Stimulated activated CD4-positive, alpha-beta T cell treated with anti-CD3 and anti-CD28 coated beads, Interleukin-2, amount 100 ng/mL, for 4 hours (primary cell): ENCODE results near the gene HOXD1.

Source experiments
- DNase-seq: peaks from one replicate; pipeline ENCODE4 v3.0.0-alpha.2; 2020; ENCODE audit warnings: low read depth

The HOXD1 gene

DNA sequence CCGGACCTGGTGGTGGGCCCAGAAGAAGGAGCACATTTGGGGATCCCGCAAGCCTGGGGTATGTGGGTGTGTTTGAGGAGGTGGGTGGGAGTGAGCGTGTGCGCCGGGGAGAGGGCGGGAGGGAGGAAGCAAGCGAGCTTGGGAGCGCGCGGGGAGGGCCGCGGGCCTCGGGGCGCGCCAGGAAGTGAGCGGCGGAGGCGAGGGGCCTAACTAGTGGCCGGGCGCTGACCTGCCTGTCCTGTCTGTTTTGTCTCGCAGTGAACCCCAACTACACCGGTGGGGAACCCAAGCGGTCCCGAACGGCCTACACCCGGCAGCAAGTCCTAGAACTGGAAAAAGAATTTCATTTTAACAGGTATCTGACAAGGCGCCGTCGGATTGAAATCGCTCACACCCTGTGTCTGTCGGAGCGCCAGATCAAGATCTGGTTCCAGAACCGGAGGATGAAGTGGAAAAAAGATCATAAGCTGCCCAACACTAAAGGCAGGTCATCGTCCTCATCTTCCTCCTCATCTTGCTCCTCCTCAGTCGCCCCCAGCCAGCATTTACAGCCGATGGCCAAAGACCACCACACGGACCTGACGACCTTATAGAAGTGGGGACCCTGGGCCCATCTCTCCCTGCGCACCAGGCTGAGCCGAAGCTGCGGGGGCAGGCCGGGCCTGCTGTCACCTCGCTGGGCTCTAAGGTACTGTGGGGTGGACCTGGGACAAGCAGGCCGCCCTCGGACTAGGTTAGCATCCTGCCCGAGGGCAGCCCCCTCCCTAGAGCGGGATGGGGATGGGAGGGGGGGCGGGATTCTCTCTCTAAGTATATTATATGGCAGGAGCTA is 35.9 kb upstream of the HOXD1 start:
- no peak for DNase-seq

DNA sequence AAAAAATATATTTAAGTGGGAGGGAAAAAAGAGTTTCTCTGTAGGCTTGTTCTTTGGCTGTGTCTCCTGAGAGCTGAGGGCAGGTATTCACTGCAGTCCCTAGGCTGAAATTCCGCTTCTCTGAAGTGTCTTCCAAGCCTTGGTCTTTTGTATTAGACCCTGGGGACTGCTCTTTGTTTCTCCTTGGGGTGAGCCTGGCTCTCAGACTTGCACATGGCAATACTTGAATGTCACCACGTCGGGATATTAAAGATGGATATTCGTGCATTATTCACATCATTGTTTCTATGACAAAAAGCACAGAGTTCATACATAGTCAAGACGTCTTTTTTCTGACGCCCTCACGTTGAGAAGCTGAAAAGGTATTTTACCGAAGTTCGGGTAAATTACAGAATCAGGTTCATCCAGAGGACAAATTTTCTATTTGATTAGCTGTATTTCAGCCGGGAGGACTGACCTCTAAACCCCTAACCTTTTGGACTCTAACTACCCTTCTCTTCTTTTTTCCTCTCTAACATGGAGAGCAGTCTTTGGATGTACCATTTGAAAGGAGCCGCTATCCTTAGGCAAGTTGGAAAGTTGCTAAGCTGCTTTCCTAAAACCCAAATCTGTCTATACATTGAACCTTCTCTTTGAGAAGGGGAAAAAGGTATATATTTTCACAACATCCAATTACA is 33.8 kb upstream of the HOXD1 start:
- no peak for DNase-seq

DNA sequence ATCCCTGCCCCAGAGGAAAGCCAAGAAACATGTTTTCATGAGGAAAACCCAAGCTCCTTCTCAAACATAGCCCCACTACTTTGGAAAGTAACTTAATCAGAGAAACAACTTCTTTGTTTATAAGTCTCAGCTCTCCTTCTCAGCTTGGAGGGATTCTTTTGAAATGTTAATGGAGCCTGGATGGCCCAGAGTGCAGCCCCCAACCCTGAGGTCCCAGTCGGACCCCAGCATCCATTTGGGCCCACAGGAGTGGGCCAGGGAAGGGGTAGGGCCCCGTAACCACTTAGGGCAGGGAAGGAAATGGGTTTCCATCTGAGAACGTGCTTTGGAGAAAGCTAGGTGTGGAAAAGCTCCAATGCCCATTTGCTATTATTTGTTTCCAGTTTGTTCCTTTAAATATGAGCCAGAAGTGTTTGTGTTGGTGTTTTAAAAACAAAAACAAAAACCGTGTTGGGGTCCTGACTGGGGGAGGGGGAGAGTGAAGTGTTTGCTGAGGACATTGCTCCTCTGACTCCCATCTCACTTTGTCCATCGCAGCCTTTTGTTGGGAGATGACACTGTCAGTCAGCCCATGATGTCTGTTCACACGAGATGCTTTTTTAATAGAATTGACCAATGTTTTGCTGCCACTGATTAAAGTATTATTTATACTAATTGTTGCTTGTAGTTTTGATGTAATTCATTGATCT is 33.0 kb upstream of the HOXD1 start:
- no peak for DNase-seq

DNA sequence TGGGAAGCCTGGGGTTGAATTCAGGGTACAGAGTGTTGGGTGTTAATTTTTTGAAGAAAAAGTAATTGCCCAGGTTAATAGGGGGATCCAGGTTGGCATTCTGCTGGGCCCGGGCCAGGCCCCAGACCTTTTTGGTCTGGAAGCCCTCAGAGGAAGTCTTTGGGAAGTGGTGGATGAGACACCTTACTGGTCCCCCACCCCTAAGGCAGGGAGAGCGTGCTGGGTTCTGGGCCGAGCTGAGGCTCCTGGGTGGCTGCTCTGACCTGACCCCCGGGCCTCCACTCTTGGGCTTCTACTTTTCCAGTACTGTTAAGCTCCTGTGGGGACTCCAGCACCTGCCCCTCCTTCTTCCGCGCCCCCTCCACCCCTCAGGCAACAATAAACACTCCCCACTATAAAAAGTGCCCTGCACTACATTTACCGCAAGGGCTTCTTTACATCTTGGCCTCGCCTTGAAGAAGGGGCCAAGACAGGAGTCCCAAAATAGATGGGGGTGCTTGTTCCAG is 32.1 kb upstream of the HOXD1 start:
- no peak for DNase-seq

DNA sequence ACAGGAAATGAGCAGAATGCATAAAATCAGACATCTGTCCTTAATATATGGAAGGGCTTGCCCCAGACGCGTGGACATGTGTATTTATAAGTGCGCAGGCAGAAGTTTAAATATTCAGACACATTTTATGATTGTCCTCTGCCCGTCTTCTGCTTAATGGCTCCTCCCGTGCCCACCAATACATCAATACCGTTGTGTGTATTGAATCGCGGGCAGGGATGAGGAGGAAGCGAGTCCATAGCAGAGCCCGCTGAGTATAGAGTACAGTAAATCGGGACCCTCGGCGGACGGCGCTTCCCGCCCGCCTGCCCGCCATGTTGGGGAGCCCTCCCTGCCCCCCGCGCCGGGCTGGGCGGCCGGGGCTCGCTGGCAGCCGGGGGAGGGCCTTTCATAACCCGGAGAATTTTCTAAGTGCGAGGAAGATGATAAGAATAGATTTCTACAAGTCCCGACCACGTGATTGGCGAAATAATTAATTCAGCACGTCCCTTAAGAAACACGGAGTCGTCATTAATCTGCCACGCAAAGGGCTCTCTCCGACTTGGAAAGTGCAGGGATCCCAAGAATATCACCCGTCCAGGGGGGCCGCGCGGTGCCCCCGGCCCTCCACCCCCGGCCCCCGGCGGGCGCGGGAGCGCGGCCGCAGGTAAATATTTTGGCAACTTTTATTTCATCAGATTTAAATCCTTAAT is 31.5 kb upstream of the HOXD1 start, which contains the start of gene HOXD3:
Gene HOXD3, plus strand, starts transcription at position 501 of the 692 bp plus-strand sequence. CDS start 11,808 bp downstream, outside the sequence.
- DNase-seq: no peak

DNA sequence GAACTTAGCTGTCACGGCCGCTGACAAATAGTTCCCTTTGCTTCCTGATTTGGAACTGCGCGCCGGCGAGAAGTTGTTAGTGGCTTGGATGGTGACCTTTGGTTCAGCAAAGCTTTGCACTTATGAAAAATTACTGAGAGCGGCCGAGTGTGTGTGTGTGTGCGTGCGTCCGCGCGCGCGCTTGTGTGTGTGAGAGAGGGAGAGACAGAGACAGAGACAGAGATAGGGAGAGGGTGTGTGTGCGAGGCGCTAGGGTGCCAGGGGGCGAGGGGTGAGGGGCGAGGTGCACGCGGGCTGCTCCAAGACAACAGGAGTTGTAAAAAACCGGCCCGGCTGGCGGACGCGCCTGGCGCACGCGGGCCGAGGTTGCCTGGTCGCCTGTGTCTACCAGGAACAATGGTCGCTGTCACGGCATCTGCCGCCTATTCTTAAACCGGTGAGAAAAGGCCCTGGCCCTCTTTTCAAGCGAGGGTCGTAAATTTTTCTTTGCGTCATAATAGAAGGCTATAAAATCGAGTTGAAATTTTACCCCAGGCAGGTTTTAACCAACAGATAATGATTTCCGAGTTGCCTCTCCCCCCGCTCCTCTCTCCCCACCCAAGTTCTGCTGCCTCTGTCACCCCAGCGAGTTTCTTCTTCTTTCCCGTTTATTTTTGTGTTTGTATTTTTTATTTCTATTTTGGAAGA is 30.8 kb upstream of the HOXD1 start:
- no peak for DNase-seq

DNA sequence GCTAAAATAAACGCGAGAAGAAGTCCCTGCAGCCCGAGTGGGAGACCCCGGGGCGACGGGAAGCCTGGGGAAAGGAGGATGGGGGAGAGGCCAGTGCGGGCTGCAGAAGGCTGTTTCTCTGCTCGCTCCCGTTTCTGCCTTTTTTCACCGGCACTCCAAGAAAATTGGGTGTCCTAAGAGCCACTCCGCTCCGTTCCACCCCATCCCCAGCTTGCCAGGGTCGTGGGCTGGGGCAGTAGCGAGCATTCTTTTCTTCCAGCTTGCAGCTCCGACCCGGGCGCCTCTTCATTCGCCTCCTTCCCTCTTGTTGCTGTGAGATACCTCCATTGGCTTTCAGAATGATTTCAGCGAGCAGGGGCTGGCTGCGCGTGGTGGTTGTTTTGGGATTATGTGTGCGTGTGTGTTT is 30.3 kb upstream of the HOXD1 start:
- no peak for DNase-seq

DNA sequence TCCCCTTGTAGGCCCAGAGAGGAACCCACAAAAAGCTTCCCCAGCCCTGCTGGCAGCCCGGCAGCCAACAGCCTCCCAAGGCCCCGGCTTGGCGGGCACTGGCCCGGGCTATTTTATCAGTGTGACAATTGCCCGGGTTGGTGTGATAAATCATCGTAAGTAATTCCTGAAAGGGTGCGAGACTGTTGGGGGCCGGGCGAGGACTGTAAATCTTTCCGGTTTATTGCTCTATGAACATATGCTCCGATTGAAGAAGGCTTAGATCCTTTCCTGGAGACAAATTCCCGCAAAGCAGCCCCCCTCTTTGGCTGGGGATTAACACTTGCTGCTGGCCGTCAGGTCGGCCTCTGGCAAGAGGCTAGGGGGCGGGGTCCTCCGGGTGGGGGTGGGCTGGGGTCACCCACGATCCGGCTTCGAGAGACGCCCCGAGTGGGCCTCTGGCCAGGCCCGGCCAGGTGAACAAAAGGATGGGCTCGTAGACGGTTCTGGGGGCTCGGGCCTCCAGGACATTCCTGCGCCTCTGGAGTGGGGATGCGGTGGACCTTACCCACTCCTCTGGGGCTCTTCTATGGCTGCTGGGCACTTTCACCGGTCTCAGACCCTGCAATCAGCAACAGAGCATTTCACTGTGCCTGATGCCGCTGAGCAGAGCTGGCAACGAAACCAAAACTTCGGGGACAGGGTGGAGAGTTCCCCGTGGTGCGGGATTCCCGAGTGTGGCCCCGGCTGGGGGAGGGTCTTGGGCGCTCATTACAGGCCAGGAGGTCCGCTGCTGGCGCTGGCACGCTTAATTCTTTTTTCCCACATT is 29.4 kb upstream of the HOXD1 start:
- DNase-seq: no peak

DNA sequence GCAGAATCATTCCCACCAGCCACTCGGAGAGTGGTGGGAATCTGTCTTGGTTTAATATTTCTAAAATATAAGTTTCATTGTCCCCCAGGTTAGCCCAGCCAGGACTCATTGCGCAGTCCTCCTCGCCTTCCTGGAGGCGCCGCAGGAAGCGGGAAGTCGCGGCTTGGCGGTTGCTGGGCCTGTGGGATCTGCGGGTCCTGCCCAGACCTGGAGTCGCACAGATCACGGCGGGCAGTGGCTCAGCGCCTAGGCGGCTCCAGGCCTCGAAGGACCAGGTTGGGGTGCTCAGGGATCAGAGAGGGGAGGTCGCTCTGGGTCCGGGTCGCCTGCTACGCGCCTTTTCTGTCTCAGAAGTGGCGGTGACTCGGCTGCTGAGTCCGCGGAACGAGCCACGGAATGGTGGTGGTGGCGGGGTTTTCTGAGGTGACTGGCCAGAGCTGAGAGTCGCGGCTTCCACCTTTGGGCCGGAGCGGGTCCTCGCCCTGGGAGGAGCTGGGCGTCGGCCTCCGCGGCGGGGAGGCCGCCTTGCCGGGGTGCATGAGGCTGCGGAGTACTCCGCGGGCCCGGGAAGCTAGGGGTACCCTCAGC is 28.7 kb upstream of the HOXD1 start:
- DNase-seq: no peak

DNA sequence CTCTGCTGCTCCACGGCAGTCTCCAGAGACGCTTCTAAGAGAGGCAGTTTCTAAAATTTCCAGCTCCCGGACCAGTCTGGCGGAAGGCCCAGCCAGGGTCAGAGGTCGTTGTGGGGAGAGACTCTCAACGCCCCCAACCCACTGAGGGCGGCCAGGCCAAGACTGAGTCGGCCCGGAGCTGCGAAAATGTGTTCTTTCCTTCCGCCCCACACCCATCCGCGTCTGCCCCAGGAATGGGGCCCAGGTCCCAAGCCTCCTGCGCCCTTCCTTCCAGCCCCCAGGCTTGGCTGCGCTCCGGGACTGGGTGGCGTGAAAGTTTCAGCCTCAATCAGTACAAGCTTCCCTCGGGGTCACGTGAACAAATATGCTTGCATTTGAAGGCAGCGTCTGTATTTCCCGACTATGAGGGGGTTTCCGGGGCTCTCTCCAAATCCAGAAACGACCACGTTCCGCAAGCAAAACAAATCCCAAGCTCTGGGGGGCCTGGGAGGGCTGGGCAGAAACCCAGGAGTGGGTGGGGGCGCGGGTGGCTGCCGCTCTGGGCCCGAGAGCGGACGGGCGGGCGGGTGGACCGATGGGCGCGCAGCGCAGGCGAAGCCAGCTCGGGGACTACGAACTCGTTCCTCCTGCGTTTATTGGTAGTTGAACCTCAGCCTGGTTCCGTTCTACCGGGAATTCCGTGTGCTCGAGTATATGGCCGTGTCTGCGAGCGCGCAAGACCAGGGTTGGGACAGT is 28.1 kb upstream of the HOXD1 start:
- DNase-seq: no peak

DNA sequence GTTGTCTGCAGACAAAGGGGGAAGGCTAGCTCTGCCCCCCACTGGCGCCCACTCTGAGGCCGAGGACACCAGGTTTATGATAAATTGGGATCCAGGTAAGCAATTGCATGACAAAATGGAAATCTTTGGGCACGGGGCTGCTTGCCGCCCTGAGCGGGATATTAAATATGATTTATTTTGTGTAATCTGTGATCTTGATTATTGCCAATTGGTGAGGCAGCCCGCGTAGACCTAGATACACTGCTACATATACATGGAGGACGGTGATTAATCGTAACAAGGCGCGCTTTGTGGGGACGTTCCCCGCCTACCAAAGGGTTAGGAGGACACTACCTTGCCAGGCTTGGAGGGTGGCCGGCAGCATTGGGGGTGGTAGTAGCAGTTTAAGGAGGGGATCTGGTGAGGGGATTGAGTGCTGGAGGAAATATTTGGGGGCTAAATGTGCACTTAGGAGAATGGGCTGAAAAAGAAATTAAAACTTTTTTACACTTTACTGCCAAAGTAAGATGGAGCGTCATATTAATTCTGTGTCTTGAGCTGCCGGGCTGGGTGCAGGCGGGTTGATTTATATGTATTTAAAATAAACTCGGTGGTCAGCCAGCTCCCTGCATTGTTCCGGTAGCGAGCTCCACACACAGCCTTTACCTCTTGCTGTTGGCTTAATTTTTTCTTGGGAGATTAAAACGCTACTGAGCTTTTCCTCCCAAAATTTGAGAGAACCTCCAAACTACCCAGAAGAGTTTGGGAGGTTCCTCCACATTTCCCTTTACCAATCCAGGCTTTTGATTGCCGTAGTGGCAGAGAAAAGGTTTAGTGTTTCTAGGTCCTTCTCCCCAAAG is 27.3 kb upstream of the HOXD1 start:
- DNase-seq: no peak

DNA sequence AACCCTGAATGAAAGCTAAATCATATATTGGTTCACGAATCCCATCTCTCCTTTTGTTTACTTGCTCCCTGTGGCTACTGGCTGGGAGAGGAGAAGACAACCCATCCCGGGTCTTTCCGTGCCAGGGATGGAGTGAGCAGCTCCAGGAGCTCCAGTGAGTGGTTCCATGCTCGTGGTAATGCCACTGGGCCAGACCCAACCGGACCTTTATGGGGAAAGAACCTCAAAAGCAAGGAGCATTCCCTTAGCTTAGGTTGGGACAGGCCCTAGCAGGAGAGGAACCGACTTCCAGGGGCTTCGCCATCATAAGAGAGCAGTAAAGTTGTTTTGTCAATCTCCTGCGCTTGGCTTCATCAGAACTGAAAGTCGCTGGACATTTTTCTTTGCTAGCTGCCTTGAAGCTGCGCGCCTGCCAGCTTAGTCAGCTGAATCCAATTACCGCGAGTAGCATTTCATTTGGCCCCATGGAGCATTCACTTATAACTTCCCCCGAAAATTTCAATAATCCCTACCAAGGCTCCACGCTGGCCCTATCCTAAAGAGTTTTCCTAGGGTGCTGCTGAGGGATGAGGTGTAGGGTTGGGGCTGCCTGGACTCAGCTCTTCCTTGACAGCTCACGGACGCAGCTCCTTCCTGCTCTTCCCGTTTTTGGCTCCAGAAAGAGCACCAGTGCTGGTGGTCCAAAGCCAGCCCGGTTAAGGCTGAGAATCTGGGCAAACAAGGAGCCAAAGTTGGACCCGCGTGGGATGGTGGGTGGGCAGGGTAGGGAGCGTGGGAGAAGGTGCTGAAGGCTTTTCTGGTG is 26.4 kb upstream of the HOXD1 start:
- DNase-seq: no peak

DNA sequence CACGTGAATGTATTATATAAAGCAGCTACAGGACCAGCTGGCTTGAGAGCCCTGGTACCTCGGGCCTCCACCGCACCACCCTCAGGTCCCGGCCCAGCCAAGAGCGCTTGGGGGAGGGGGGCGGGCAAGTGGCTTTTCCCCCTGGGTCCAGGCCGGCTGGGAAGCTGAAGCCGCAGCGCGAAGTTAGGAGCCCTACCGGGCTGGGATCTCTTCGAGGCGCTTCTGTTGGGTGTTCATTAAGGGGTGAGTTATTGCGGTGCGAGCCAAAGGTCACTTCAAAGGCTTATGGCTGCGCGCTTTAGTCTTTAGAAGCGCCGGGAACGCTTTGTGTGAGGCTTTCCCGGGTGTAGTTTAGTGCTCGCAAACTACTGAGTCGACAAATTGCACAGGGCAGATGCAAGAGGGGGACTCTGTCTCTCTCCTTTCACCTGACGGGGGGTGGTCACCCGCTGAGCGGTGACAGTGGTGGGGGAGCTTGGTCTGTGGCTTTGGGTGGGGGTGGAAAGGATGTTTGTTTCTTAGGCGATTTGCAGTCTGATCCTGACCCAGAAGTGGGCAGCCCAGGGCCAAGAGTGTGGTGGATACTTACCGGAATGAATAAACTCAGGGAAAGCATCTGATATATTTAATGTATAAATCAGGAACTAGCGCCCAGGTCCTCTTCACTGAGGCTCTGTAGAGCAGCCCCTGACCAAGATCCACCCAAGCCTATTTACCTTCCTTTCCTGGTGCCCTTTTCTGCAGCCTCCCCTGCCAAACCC is 25.4 kb upstream of the HOXD1 start:
- DNase-seq: no peak

DNA sequence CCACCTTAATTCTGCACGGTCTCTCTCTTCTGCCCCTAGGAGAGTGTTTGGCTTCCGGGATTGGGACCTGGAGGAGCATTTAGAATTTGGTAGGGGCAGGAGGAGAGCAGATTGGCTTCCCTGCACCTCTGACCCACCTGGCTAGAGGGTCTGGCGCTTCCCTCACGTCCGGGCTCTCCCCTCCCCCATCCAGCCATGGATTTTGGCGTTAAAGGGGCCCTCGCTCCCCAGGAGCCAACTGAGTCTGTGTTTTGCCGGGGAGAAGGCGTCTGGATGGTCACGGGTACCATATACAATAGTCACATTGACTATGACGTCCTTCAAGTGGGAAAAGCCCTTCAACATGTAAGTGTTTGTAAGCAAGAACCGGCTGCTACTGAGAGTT is 24.8 kb upstream of the HOXD1 start:
- DNase-seq: no peak

DNA sequence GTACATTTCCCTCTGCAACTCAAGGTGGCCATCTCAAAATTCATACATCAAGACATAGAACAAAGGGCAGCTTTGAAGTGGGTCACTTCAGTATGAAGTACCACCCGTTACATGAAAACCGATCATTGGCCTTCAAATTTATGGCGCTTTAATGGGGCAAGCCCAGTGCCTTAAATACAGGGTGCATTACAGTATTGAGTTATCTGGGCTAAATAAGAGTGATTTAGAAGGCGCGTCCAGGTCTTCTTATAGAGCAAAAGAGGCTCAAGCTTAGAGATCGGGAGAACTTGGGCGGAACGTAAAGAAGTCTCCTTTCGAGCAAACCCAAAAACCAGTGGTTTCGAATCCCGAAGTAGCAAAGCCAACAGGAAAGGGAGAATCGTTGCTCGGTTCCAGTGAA is 24.3 kb upstream of the HOXD1 start:
- no peak for DNase-seq

DNA sequence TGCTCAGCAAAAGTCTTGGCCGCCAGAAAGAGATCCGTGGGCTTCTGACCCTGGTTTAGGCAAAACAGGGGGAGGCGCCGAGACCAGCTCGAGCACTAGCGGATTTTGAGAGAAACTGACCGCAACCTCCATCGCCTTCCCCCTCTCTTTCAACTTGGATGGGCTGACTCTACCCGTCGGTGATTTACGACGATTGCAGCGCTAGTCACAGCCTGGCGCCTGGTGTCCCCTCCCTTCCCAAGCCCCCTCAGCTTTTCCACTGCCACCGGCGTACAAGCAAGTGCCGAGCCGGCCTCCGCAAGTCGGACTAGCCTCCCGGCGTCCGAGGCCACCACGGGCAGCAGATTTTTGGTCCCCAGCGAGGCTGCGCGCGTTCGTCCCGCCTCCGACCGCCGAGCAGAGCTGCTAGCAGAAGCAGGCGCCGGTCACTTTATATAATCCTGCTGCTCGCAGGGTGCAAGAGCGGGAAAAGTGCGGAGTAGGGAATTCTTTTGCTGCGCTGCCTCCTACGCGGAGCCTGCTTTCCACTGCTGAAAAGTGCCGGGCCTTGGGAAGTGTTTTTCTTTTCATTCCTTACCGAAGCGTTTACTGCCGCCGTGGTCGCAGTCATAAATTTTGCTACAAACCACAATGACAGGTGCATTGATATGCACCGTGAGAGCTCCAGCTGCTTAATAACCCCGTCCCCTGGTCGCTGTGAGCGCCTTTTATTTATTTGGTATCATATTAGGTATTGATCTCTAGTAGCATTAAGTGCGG is 23.7 kb upstream of the HOXD1 start:
- DNase-seq: no peak
